KMS-11 (cell line): Measurements from ENCODE around the gene DTL.

Source experiments
- H2AFZ ChIP-seq: fragments of 200-600 bp; sonication (generic); 2 replicates; pipeline ENCODE4 v1.6.1; 2016; ENCODE audit warnings: antibody characterized with exemption, mixed run types, low read depth
- H3K27ac ChIP-seq: fragments of 200-600 bp; sonication (generic); 2 replicates; pipeline ENCODE4 v1.6.1; 2016; ENCODE audit warnings: mild to moderate bottlenecking, mixed run types
- H3K27me3 ChIP-seq: fragments of 200-600 bp; sonication (generic); 2 replicates; pipeline ENCODE4 v1.6.1; 2017; ENCODE audit warnings: mild to moderate bottlenecking, low read depth, mixed run types, moderate library complexity; ENCODE audit not compliant: insufficient read depth
- H3K36me3 ChIP-seq: fragments of 200-600 bp; sonication (generic); 2 replicates; pipeline ENCODE4 v1.6.1; 2017; ENCODE audit warnings: mild to moderate bottlenecking, mixed run types; ENCODE audit not compliant: insufficient read depth
- H3K4me1 ChIP-seq: fragments of 200-600 bp; sonication (generic); 2 replicates; pipeline ENCODE4 v1.6.1; 2016; ENCODE audit warnings: mild to moderate bottlenecking, low read depth, mixed run types; ENCODE audit not compliant: poor library complexity, severe bottlenecking
- H3K4me2 ChIP-seq: fragments of 200-600 bp; sonication (generic); 2 replicates; pipeline ENCODE4 v1.7.0; 2016; ENCODE audit warnings: mild to moderate bottlenecking, mixed run types
- H3K4me3 ChIP-seq: fragments of 200-600 bp; sonication (generic); IDR thresholded peaks from 2 replicates; pipeline ENCODE4 v1.6.1; 2017; ENCODE audit warnings: low read depth, low read length, mixed read lengths; ENCODE audit not compliant: insufficient read depth
- H3K79me2 ChIP-seq: fragments of 200-600 bp; sonication (generic); 2 replicates; pipeline ENCODE4 v1.6.1; 2016; ENCODE audit warnings: low read depth, mixed run types; ENCODE audit not compliant: insufficient read depth
- H3K9ac ChIP-seq: fragments of 200-600 bp; sonication (generic); 2 replicates; pipeline ENCODE4 v1.6.1; 2016; ENCODE audit warnings: mild to moderate bottlenecking, mixed run types
- H4K20me1 ChIP-seq: fragments of 200-600 bp; sonication (generic); 2 replicates; pipeline ENCODE4 v1.6.1; 2016; ENCODE audit warnings: mild to moderate bottlenecking, mixed run types; ENCODE audit not compliant: insufficient read depth
- CTCF ChIP-seq: fragments of 200-600 bp; sonication (generic); conservative IDR thresholded peaks from 2 replicates; pipeline ENCODE4 v1.6.1; 2017; ENCODE audit warnings: low read depth, mild to moderate bottlenecking, antibody characterized with exemption, low read length, moderate library complexity, mixed read lengths

The DTL gene

GRCh38 chr1:212111536-212111935 is 76.0 kb downstream of the DTL start:
- no peak for TF ChIP-seq CTCF
- Histone ChIP-seq H4K20me1 (no peaks in the 10 kb centered on the region), H3K4me3 (no peak overlapping the region), H3K36me3 (no peaks in the 10 kb centered on the region), H3K79me2 (no peaks in the 10 kb centered on the region), H3K9ac (no peak overlapping the region), H3K4me2 (no peak overlapping the region), H3K27ac (no peak overlapping the region), H2AFZ (no peak overlapping the region), H3K4me1 (peaks cover under 1% of the 10 kb centered on the region), H3K27me3 (no peaks in the 10 kb centered on the region)

GRCh38 chr1:212113706-212114105 is 78.2 kb downstream of the DTL start:
- Histone ChIP-seq H4K20me1 (no peaks in the 10 kb centered on the region), H3K36me3 (no peaks in the 10 kb centered on the region), H3K79me2 (no peaks in the 10 kb centered on the region), H3K4me2 (no peak overlapping the region), H3K9ac (no peak overlapping the region), H3K27ac (no peak overlapping the region), H3K4me1 (no peaks in the 10 kb centered on the region), H3K27me3 (no peaks in the 10 kb centered on the region), H2AFZ (no peak overlapping the region), H3K4me3 (no peak overlapping the region)
- no peak for TF ChIP-seq CTCF

GRCh38 chr1:212118167-212118871 is 82.8 kb downstream of the DTL start:
- Histone ChIP-seq H4K20me1 (no peaks in the 10 kb centered on the region), H3K9ac (no peak overlapping the region), H3K27ac (no peak overlapping the region), H3K4me1 (no peaks in the 10 kb centered on the region), H2AFZ (no peak overlapping the region), H3K36me3 (no peaks in the 10 kb centered on the region), H3K79me2 (no peaks in the 10 kb centered on the region), H3K4me3 (no peak overlapping the region), H3K4me2 (no peak overlapping the region), H3K27me3 (no peaks in the 10 kb centered on the region)
- no peak for TF ChIP-seq CTCF

- Histone ChIP-seq H3K4me2 (no peak overlapping the region), H3K4me1 (no peaks in the 10 kb centered on the region), H2AFZ (no peak overlapping the region), H3K27ac (no peak overlapping the region), H3K79me2 (no peaks in the 10 kb centered on the region), H3K36me3 (no peaks in the 10 kb centered on the region), H3K27me3 (no peaks in the 10 kb centered on the region), H4K20me1 (no peaks in the 10 kb centered on the region), H3K4me3 (no peak overlapping the region), H3K9ac (no peak overlapping the region)
- TF ChIP-seq CTCF: no peak
Observed at GRCh38 chr1:212118872-212119260, 83.3 kb downstream of the DTL start.
